GM12878 (cell line): ENCODE results near the gene SPDYE4. TPM values are rescaled to one million over a fixed set of nuclear protein-coding genes. Genes with fewer than 3 reads are reported as not detected.

ENCODE experiments used
- ATAC-seq: fragments of 200-7000 bp; cut with Tn5 transposase; 3 replicates; pipeline ENCODE4 v1.9.1; 2020; ENCODE audit warnings: mild to moderate bottlenecking, moderate library complexity
- BruUV-seq: library from RNA; stranded (reverse); fragments of 400-500 nt; replicated peaks from 2 replicates; lab custom pipeline; 2021; lab: Mats Ljungman, UMichigan
- CTCF ChIA-PET: fragments of 300-600 bp; sonication (Branson Sonifier 250); formaldehyde crosslinking; extraction: SDS; loops from one replicate; lab custom pipeline; 2021; ENCODE audit warnings: inconsistent platforms; lab: Yijun Ruan, JAX
- POLR2A ChIA-PET: fragments of 350-600 bp; formaldehyde crosslinking; extraction: SDS; loops from one replicate; lab custom pipeline; 2021; ENCODE audit warnings: inconsistent platforms; lab: Charles Lee
- RAD21 ChIA-PET: fragments of 300-600 bp; sonication (Branson Sonifier 250); formaldehyde crosslinking; loops from one replicate; lab custom pipeline; 2023; ENCODE audit warnings: antibody characterized with exemption; ENCODE audit not compliant: unreplicated experiment; lab: Charles Lee
- SMC1A ChIA-PET: fragments of 300-600 bp; sonication (Branson Sonifier 250); formaldehyde crosslinking; loops from one replicate; lab custom pipeline; 2023; ENCODE audit not compliant: unreplicated experiment, uncharacterized antibody; lab: Charles Lee
- DNase-seq: peaks from one replicate; pipeline ENCODE4 v3.0.0-alpha.2; 2011; ENCODE audit warnings: low read depth, low spot score
- FAIRE-seq: peaks from 3 replicates; lab custom pipeline; 2011; peaks lifted over from hg19 to GRCh38; lab: Jason Lieb, UNC
- H2AFZ ChIP-seq: 2 replicates; pipeline ENCODE4 v1.6.0; 2011; ENCODE audit warnings: low read depth, low read length, control low read depth; ENCODE audit not compliant: control insufficient read depth
- H3K27ac ChIP-seq: 2 replicates; pipeline ENCODE4 v1.5.1; 2011; ENCODE audit warnings: control low read depth; ENCODE audit not compliant: control insufficient read depth, insufficient read depth
- H3K27me3 ChIP-seq, 2 experiments: replicated peaks in 1 of 2; 2 replicates each; pipeline versions ENCODE4 v1.6.0 to v1.6.1; 2011; ENCODE audit warnings: low read length in 1 of 2; ENCODE audit not compliant: control insufficient read depth in 2 of 2, insufficient read depth in 2 of 2
- H3K36me3 ChIP-seq, 2 experiments: 2 replicates each; pipeline ENCODE4 v1.5.1; 2011; ENCODE audit warnings: low read length in 1 of 2; ENCODE audit not compliant: control insufficient read depth in 2 of 2, insufficient read depth in 2 of 2
- H3K4me1 ChIP-seq: 2 replicates; pipeline ENCODE4 v1.6.1; 2011; ENCODE audit warnings: mild to moderate bottlenecking, low read length, moderate library complexity, mixed read lengths; ENCODE audit not compliant: control insufficient read depth, insufficient read depth
- H3K4me2 ChIP-seq: 2 replicates; pipeline ENCODE4 v1.6.0; 2011; ENCODE audit warnings: control low read depth; ENCODE audit not compliant: control insufficient read depth, insufficient read depth
- H3K4me3 ChIP-seq: fragments of 200-600 bp; sonication (generic); 2 replicates; pipeline ENCODE4 v1.5.1; 2016
- H3K79me2 ChIP-seq: 2 replicates; pipeline ENCODE4 v1.6.0; 2011; ENCODE audit warnings: low read length; ENCODE audit not compliant: control insufficient read depth, insufficient read depth
- H3K9ac ChIP-seq: 2 replicates; pipeline ENCODE4 v1.8.0; 2011; ENCODE audit warnings: low read length, control low read depth, mixed read lengths; ENCODE audit not compliant: control insufficient read depth, insufficient read depth
- H3K9me3 ChIP-seq: replicated peaks from 3 replicates; pipeline ENCODE4 v1.5.1; 2011; ENCODE audit warnings: mild to moderate bottlenecking, low read length; ENCODE audit not compliant: control insufficient read depth, insufficient read depth
- H4K20me1 ChIP-seq: 2 replicates; pipeline ENCODE4 v1.6.0; 2011; ENCODE audit not compliant: control insufficient read depth, insufficient read depth
- ATF2 ChIP-seq: IDR thresholded peaks from 2 replicates; pipeline ENCODE4 v1.6.1; 2012; ENCODE audit warnings: low read length, inconsistent platforms
- BHLHE40 ChIP-seq, 2 experiments: fragments of 450-650 bp in 1 of 2; IDR thresholded peaks; 2 replicates each; pipeline ENCODE4 v1.6.1; 2011 to 2017; ENCODE audit warnings: low read depth in 2 of 2, borderline replicate concordance in 1 of 2, improper control_type of control experiment in 1 of 2, low read length in 1 of 2, mild to moderate bottlenecking in 1 of 2
- BMI1 ChIP-seq: fragments of 450-650 bp; IDR thresholded peaks from 2 replicates; pipeline ENCODE4 v1.6.1; 2016; ENCODE audit warnings: mild to moderate bottlenecking, moderate library complexity, borderline replicate concordance
- ESRRA ChIP-seq: IDR thresholded peaks from 2 replicates; pipeline ENCODE4 v1.6.1; 2012; ENCODE audit warnings: mild to moderate bottlenecking, low read length, improper control_type of control experiment
- IKZF1 ChIP-seq: fragments of 450-650 bp; conservative IDR thresholded peaks from 2 replicates; pipeline ENCODE4 v1.6.1; 2017; ENCODE audit warnings: antibody characterized with exemption, mild to moderate bottlenecking
- IRF4 ChIP-seq: IDR thresholded peaks from 2 replicates; pipeline ENCODE4 v1.6.1; 2011; ENCODE audit warnings: low read depth, low read length
- KDM1A ChIP-seq: fragments of 200-600 bp; sonication (generic); IDR thresholded peaks from 2 replicates; pipeline ENCODE4 v1.6.1; 2016; ENCODE audit warnings: borderline replicate concordance
- MEF2A ChIP-seq: IDR thresholded peaks from 2 replicates; pipeline ENCODE4 v1.6.1; 2011; ENCODE audit warnings: low read depth, mild to moderate bottlenecking, low read length, moderate library complexity; ENCODE audit not compliant: insufficient read depth
- MLLT1 ChIP-seq: fragments of 450-650 bp; IDR thresholded peaks from 2 replicates; pipeline ENCODE4 v1.6.1; 2016; ENCODE audit warnings: mild to moderate bottlenecking
- MYC ChIP-seq: IDR thresholded peaks from 2 replicates; pipeline ENCODE4 v1.6.1; 2011; ENCODE audit warnings: mild to moderate bottlenecking, low read length, moderate library complexity, inconsistent platforms; ENCODE audit not compliant: insufficient read depth, insufficient replicate concordance, insufficient read length, severe bottlenecking
- NR2C2 ChIP-seq: IDR thresholded peaks from 2 replicates; pipeline ENCODE4 v1.6.1; 2011; ENCODE audit warnings: borderline replicate concordance, low read depth; ENCODE audit not compliant: control insufficient read depth, insufficient read length
- PAX8 ChIP-seq: fragments of 450-650 bp; IDR thresholded peaks from 2 replicates; pipeline ENCODE4 v1.6.1; 2017; ENCODE audit warnings: mild to moderate bottlenecking, moderate library complexity
- POLR2A ChIP-seq: IDR thresholded peaks from 2 replicates; pipeline ENCODE4 v1.6.1; 2011; ENCODE audit warnings: low read depth, mild to moderate bottlenecking, low read length
- STAT1 ChIP-seq: fragments of 450-650 bp; conservative IDR thresholded peaks from 2 replicates; pipeline ENCODE4 v1.6.1; 2014; ENCODE audit warnings: antibody characterized with exemption, mild to moderate bottlenecking
- STAT3 ChIP-seq: IDR thresholded peaks from 2 replicates; pipeline ENCODE4 v1.6.1; 2011; ENCODE audit warnings: low read depth, low read length, improper control_type of control experiment
- TCF7 ChIP-seq: IDR thresholded peaks from 2 replicates; pipeline ENCODE4 v1.6.1; 2014; ENCODE audit warnings: antibody characterized with exemption, borderline replicate concordance
- USF1 ChIP-seq: IDR thresholded peaks from 2 replicates; pipeline ENCODE4 v1.6.1; 2011; ENCODE audit warnings: borderline replicate concordance, low read depth, mild to moderate bottlenecking, moderate library complexity, mixed read lengths, low read length; ENCODE audit not compliant: insufficient read depth; ENCODE audit errors: extremely low read length
- ZNF207 ChIP-seq: fragments of 450-650 bp; IDR thresholded peaks from 2 replicates; pipeline ENCODE4 v1.6.1; 2014; ENCODE audit warnings: antibody characterized with exemption, mild to moderate bottlenecking, borderline replicate concordance
- WGBS: methylation state at CpG from one replicate; pipeline ENCODE4 v1.1.6; 2016; ENCODE audit warnings: low lambda C conversion rate; ENCODE audit not compliant: insufficient replicate concordance, insufficient coverage; ENCODE audit errors: missing lambda C conversion rate; 5-methylcytosine and 5-hydroxymethylcytosine counted together
- in situ Hi-C: fragments of 300-500 bp; cut with MboI; formaldehyde crosslinking; loops from 9 replicates; pipeline ENCODE4 v1.14.3; 2018; ENCODE audit warnings: mixed read lengths
- intact Hi-C: fragments of 100-400 bp; cut with micrococcal nuclease; formaldehyde crosslinking; loops from one replicate; pipeline ENCODE4 v1.14.2; 2022; ENCODE audit not compliant: unreplicated experiment
- polyA plus RNA-seq, 11 experiments: library from polyadenylated mRNA; depleted of rRNA in 4 of 11; unstranded in 6 of 11; stranded (reverse) in 5 of 11; fragments of >200 nt; fragmentation: Nextera tagmentation in 4 of 11; fragmentation: Illumina TruSeq in 1 of 11; extraction: Ambion mirVana in 4 of 11; extraction: Trizol in 1 of 11; gene quantifications; 1 replicate in 1 of 11; 2 replicates in 10 of 11; pipeline versions ENCODE4 v1.2.1 to v1.2.3, GENCODE V29; 2011 to 2016; ENCODE audit warnings: inconsistent platforms in 2 of 11, missing spikeins in 2 of 11, low read depth in 1 of 11
- total RNA-seq, 4 experiments: library from RNA; depleted of rRNA in 3 of 4; stranded (reverse); fragments of >200 nt in 3 of 4; fragmentation: Illumina TruSeq in 1 of 4; extraction: Trizol in 1 of 4; gene quantifications; 2 replicates each; pipeline versions ENCODE4 v1.2.1 to v1.2.3, GENCODE V29; 2013 to 2021

SPDYE4 gene
- total and polyA plus RNA-seq, 10 of the 15 experiments (the other 5 are each of a cell fraction or from before 2014, with no cell fraction given) = 0.07 to 0.18 TPM; not detected in 8

- POLR2A ChIA-PET = interaction anchor here (0.5 kb wide), 1 partner anchor 38 kb away, joined by 3 read pairs; no protein-coding TSS in a partner anchor
- 42% methylated on average over 1 of the region's 1 CpG for WGBS
- FAIRE-seq (no peak), ATAC-seq (no peak), DNase-seq (no peak)
- RAD21 ChIA-PET = interaction anchor here (1.1 kb wide), 1 partner anchor 16 kb away, joined by 3 read pairs; no protein-coding TSS in a partner anchor
- CTCF ChIA-PET = interaction anchor here (0.6 to 2.1 kb wide), 4 partner anchors 8 to 221 kb away, joined by 3 to 13 read pairs (median 7); no protein-coding TSS in a partner anchor
- no peak overlapping the region for H3K4me2 ChIP-seq
- no peaks in the 10 kb centered on the region for H3K4me1 ChIP-seq
- no peaks in the 10 kb centered on the region; a peak in 1 of 4 replicates for H3K27me3 ChIP-seq
- H3K4me3 ChIP-seq = no peak overlapping the region
- no peaks in the 10 kb centered on the region for H3K36me3 ChIP-seq
- intact Hi-C loops (no loop called here), in situ Hi-C loops (no loop called here)
- no peak overlapping the region for H3K9ac ChIP-seq
- no peak overlapping the region for H2AFZ ChIP-seq
- H3K27ac ChIP-seq = no peak overlapping the region
- no peak for TF ChIP-seq MYC
- TF ChIP-seq KDM1A = no peak
- no peak for TF ChIP-seq NR2C2
- no peak for TF ChIP-seq ESRRA
- no peak for TF ChIP-seq ATF2
- TF ChIP-seq STAT1 = no peak
- TF ChIP-seq TCF7 = no peak
- TF ChIP-seq BHLHE40 (IDR thresholded peaks at IDR 0.05; ENCODE audit: borderline replicate concordance in 1 of 2, low read depth in 2 of 2, low read length in 1 of 2) = no peak
- TF ChIP-seq BMI1 = no peak
- TF ChIP-seq STAT3 = no peak
- no peak for TF ChIP-seq POLR2A
- TF ChIP-seq MEF2A = no peak
- TF ChIP-seq IRF4 = no peak
- no peak for TF ChIP-seq PAX8
- TF ChIP-seq IKZF1 = no peak
- TF ChIP-seq USF1 = no peak
- no peak for TF ChIP-seq MLLT1
- TF ChIP-seq ZNF207 = no peak
- H3K9me3 ChIP-seq = no peaks in the 10 kb centered on the region; the same call in 1 of the 3 replicates
- no peaks in the 10 kb centered on the region for H3K79me2 ChIP-seq
- BruUV-seq = no TSS peak
- H4K20me1 ChIP-seq = no peaks in the 10 kb centered on the region
- SMC1A ChIA-PET = no interaction called here
These were observed 18.5 kb upstream of the SPDYE4 start for GRCh38 chr17:8776881-8777280.
